Measurements from ENCODE around the gene FOXP1. TPM values are rescaled to one million over a fixed set of nuclear protein-coding genes. Genes with fewer than 3 reads are reported as not detected.

The FOXP1 gene
- total and polyA plus RNA-seq, 2 of the 8 experiments (the other 6 are each of a cell fraction or from before 2014, with no cell fraction given): 13.9 to 25.4 TPM

DNA sequence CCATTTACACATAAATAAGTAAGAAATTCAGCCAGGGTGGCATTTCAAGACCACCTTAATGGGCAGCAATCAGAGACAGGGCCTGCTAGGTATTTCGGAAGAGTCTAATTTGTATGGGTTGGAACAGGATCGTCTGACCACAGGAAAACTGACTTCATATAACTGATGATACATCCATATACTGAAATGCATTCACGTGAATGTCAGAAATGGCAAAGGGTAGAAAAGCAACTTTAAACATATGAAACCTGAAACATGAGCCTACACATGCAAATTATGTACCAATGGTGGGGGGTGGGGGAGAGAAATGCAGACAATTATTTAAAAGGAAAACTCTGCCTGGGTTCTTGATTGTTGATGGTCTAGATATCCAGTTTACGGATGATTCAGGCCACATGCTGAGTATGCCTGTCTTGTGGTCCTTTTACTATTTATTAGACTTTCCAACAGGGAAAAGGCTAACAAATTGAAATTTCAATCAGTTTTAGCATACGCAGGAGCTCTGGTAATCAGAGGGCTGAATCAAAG lies 582.2 kb downstream of the FOXP1 start:
- Histone ChIP-seq H3K79me2 (ENCODE audit: control insufficient read depth in 1 of 2, insufficient read depth in 2 of 2, low read length in 2 of 2) (no peaks in the 10 kb centered on the region), H2AFZ (ENCODE audit: low read length) (no peak overlapping the region), H2AK5ac (ENCODE audit: low read depth, low read length) (no peak overlapping the region), H3K9me3 (ENCODE audit: insufficient read depth in 2 of 2, low read depth in 1 of 2, low read length in 1 of 2) (no peaks in the 10 kb centered on the region), H3K27me3 (replicated peaks in 1 of 4; ENCODE audit: control insufficient read depth in 3 of 4, extremely low read depth in 1 of 4, insufficient read depth in 3 of 4, low read length in 3 of 4) (no peaks in the 10 kb centered on the region), H2BK15ac (ENCODE audit: low read length) (no peak overlapping the region), H3K9ac (replicated peaks in 1 of 4; ENCODE audit: extremely low read depth in 1 of 4, low read depth in 3 of 4, low read length in 3 of 4) (no peak overlapping the region), H3K23ac (ENCODE audit: insufficient read length) (no peak overlapping the region), H3K18ac (ENCODE audit: extremely low read depth, low read length) (no peak overlapping the region), H2BK20ac (ENCODE audit: low read length) (no peak overlapping the region), H3K14ac (ENCODE audit: insufficient read length) (no peak overlapping the region), H2BK120ac (replicated peaks; ENCODE audit: low read depth, low read length) (no peak overlapping the region), H3K36me3 (ENCODE audit: control insufficient read depth in 2 of 4, insufficient read depth in 4 of 4, low read length in 3 of 4) (no peaks in the 10 kb centered on the region; a peak in 1 of 8 replicates), H3K27ac (ENCODE audit: low read depth, low read length) (no peak overlapping the region), H4K91ac (replicated peaks; ENCODE audit: insufficient read length, low read length) (no peak overlapping the region), H3K4me3 (ENCODE audit: extremely low read depth in 1 of 4, insufficient read depth in 2 of 4, low read depth in 3 of 4, low read length in 4 of 4) (no peak overlapping the region), H3K79me1 (ENCODE audit: low read depth, low read length) (no peaks in the 10 kb centered on the region), H4K8ac (ENCODE audit: extremely low read depth, insufficient read depth, low read length) (no peak overlapping the region), H4K20me1 (replicated peaks in 1 of 2; ENCODE audit: control insufficient read depth in 1 of 2, insufficient read depth in 2 of 2, low read length in 2 of 2) (no peaks in the 10 kb centered on the region), H3K4me2 (ENCODE audit: insufficient read depth in 1 of 2, low read depth in 2 of 2, low read length in 2 of 2) (no peak overlapping the region), H4K5ac (ENCODE audit: insufficient read length, low read depth, low read length) (no peak overlapping the region), H3K4ac (replicated peaks; ENCODE audit: insufficient read length, low read depth, low read length) (no peak overlapping the region), H2BK12ac (ENCODE audit: low read depth, low read length) (no peak overlapping the region), H3K4me1 (replicated peaks in 1 of 4; ENCODE audit: control insufficient read depth in 3 of 4, insufficient read depth in 4 of 4, low read length in 3 of 4) (peaks cover 0 to 8% (median 4%) of the 10 kb centered on the region in 4 experiments; a peak in 4 of 7 replicates), H3K56ac (replicated peaks; ENCODE audit: insufficient read length, low read depth, low read length) (no peak overlapping the region), H2BK5ac (ENCODE audit: low read depth, low read length) (no peak overlapping the region), H3K23me2 (ENCODE audit: low read depth, low read length) (no peaks in the 10 kb centered on the region; the same call in 1 of the 2 replicates)
- 86% methylated on average over 5 of the region's 5 CpGs; no CpG with 5 or more reads in 1 of the 2 experiments for WGBS, 2 experiments (ENCODE audit: extremely low coverage in 1 of 2, insufficient coverage in 1 of 2, insufficient read length in 1 of 2, insufficient replicate concordance in 2 of 2, low coverage in 1 of 2, low lambda C conversion rate in 2 of 2, missing lambda C conversion rate in 1 of 2)
- no peak for DNase-seq (ENCODE audit: low read depth in 1 of 2, low spot score in 2 of 2)
- ChIA-PET CTCF (ENCODE audit: partially characterized antibody) (interaction anchor here (1.0 kb wide), 1 partner anchor 17 kb away, joined by 3 read pairs; no protein-coding TSS in a partner anchor), POLR2A (ENCODE audit: partially characterized antibody) (no interaction called here)
- FAIRE-seq: no peak
- TF ChIP-seq CBX8 (IDR thresholded peaks at IDR 0.05; ENCODE audit: borderline replicate concordance, low read depth, low read length) (no peak), RNF2 (IDR thresholded peaks at IDR 0.05; ENCODE audit: borderline replicate concordance, low read depth, low read length, missing control alignments, poor library complexity, severe bottlenecking) (no peak), NANOG (IDR thresholded peaks at IDR 0.05; ENCODE audit: insufficient read depth, low read depth, low read length, poor library complexity, severe bottlenecking) (no peak), GABPA (IDR thresholded peaks at IDR 0.05; ENCODE audit: borderline replicate concordance, insufficient read depth, low read length) (no peak), JUN (IDR thresholded peaks at IDR 0.05; ENCODE audit: low read depth, low read length) (no peak), RAD21 (IDR thresholded peaks at IDR 0.05 in 1 of 2, conservative IDR thresholded peaks at IDR 0.05 in 1 of 2; ENCODE audit: low read depth in 2 of 2, low read length in 2 of 2) (no peak), YY1 (IDR thresholded peaks at IDR 0.05; ENCODE audit: low read depth, low read length) (no peak), CHD2 (IDR thresholded peaks at IDR 0.05; ENCODE audit: low read length) (no peak), HDAC2 (IDR thresholded peaks at IDR 0.05; ENCODE audit: borderline replicate concordance in 1 of 2, low read depth in 2 of 2, low read length in 2 of 2) (no peak), PHF8 (conservative IDR thresholded peaks at IDR 0.05; ENCODE audit: low read depth, low read length) (no peak), RFX5 (IDR thresholded peaks at IDR 0.05; ENCODE audit: borderline replicate concordance, low read depth, low read length) (no peak)
- TF ChIP-seq, protein P1, sequence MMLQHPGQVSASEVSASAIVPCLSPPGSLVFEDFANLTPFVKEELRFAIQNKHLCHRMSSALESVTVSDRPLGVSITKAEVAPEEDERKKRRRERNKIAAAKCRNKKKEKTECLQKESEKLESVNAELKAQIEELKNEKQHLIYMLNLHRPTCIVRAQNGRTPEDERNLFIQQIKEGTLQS (IDR thresholded peaks at IDR 0.05; ENCODE audit: insufficient read depth, low read depth, low read length): no peak

All from H1 (cell line).